PC-3 (cell line): ENCODE measurements around the gene MAD1L1. TPM values are rescaled to one million over a fixed set of nuclear protein-coding genes. Genes with fewer than 3 reads are reported as not detected.
A peak's percentile ranks its signal among the peaks of the same experiment; 100 is the strongest.

Experiments
- ATAC-seq: fragments of 200-7000 bp; cut with Tn5 transposase; 2 replicates; pipeline ENCODE4 v1.9.1; 2020; ENCODE audit warnings: mild to moderate bottlenecking, moderate library complexity
- BruUV-seq: library from RNA; stranded (reverse); fragments of 400-500 nt; replicated peaks from 2 replicates; lab custom pipeline; 2021; lab: Mats Ljungman, UMichigan
- CTCF ChIA-PET: fragments of 300-600 bp; sonication (Branson Sonifier 250); formaldehyde crosslinking; loops from one replicate; lab custom pipeline; 2022; ENCODE audit warnings: antibody characterized with exemption; lab: Charles Lee
- POLR2A ChIA-PET: fragments of 300-600 bp; sonication (Branson Sonifier 250); formaldehyde crosslinking; loops from one replicate; lab custom pipeline; 2022; ENCODE audit warnings: antibody characterized with exemption; ENCODE audit not compliant: unreplicated experiment; lab: Charles Lee
- DNase-seq: peaks from one replicate; pipeline ENCODE4 v3.0.0-alpha.2; 2015
- H2AFZ ChIP-seq: fragments of 300-600 bp; sonication (generic); 2 replicates; pipeline ENCODE4 v1.6.0; 2016; ENCODE audit warnings: antibody characterized with exemption, low read length
- H3F3A ChIP-seq: fragments of 300-600 bp; sonication (generic); one replicate; pipeline ENCODE4 v1.6.0; 2017; ENCODE audit warnings: antibody characterized with exemption, low read length, control low read depth, mild to moderate bottlenecking; ENCODE audit not compliant: unreplicated experiment
- H3K27ac ChIP-seq: fragments of 300-600 bp; sonication (generic); 2 replicates; pipeline ENCODE4 v1.5.1; 2016; ENCODE audit warnings: mild to moderate bottlenecking, low read length
- H3K27me3 ChIP-seq: fragments of 300-600 bp; sonication (generic); 2 replicates; pipeline ENCODE4 v1.6.1; 2016; ENCODE audit warnings: low read length, mixed read lengths
- H3K36me3 ChIP-seq: fragments of 300-600 bp; sonication (generic); 2 replicates; pipeline ENCODE4 v1.6.1; 2016; ENCODE audit warnings: low read depth, mixed run types, low read length, mixed read lengths
- H3K4me1 ChIP-seq: fragments of 300-600 bp; sonication (generic); 2 replicates; pipeline ENCODE4 v1.5.1; 2016; ENCODE audit warnings: low read length; ENCODE audit not compliant: insufficient read depth
- H3K4me2 ChIP-seq: fragments of 300-600 bp; sonication (generic); 2 replicates; pipeline ENCODE4 v1.6.0; 2016; ENCODE audit warnings: low read length
- H3K4me3 ChIP-seq: fragments of 300-600 bp; sonication (generic); 2 replicates; pipeline ENCODE4 v1.5.1; 2016; ENCODE audit warnings: mild to moderate bottlenecking, low read length, mixed read lengths
- H3K79me2 ChIP-seq: fragments of 300-600 bp; sonication (generic); 2 replicates; pipeline ENCODE4 v1.6.1; 2017; ENCODE audit warnings: low read length, mixed read lengths
- H3K9ac ChIP-seq: fragments of 300-600 bp; sonication (generic); 2 replicates; pipeline ENCODE4 v1.6.0; 2016; ENCODE audit warnings: mild to moderate bottlenecking, low read length
- H3K9me2 ChIP-seq: fragments of 300-600 bp; sonication (generic); replicated peaks from 2 replicates; pipeline ENCODE4 v1.6.1; 2016; ENCODE audit warnings: mixed run types, low read length, mixed read lengths
- H3K9me3 ChIP-seq: fragments of 300-600 bp; sonication (generic); 2 replicates; pipeline ENCODE4 v1.6.1; 2016; ENCODE audit warnings: low read length, mixed read lengths
- H4K20me1 ChIP-seq: fragments of 300-600 bp; sonication (generic); 2 replicates; pipeline ENCODE4 v1.6.1; 2016; ENCODE audit warnings: low read length, mixed read lengths
- CTCF ChIP-seq: fragments of 300-600 bp; sonication (generic); conservative IDR thresholded peaks from 2 replicates; pipeline ENCODE4 v1.5.1; 2017; ENCODE audit warnings: antibody characterized with exemption, low read depth, mild to moderate bottlenecking, low read length
- EZH2 ChIP-seq: fragments of 300-600 bp; sonication (generic); IDR thresholded peaks from one replicate; pipeline ENCODE4 v1.6.1; 2017; ENCODE audit warnings: antibody characterized with exemption, mild to moderate bottlenecking, low read length; ENCODE audit not compliant: unreplicated experiment
- EZH2phosphoT487 ChIP-seq: fragments of 300-600 bp; sonication (generic); IDR thresholded peaks from 2 replicates; pipeline ENCODE4 v1.6.1; 2018; ENCODE audit warnings: mild to moderate bottlenecking, antibody characterized with exemption, low read length, borderline replicate concordance
- intact Hi-C: fragments of 100-400 bp; cut with micrococcal nuclease; formaldehyde crosslinking; loops from 2 replicates; pipeline ENCODE4 v1.9.0; 2023
- total RNA-seq: library from RNA; depleted of rRNA; stranded (reverse); fragments of >200 nt; gene quantifications from 2 replicates; pipeline ENCODE4 v1.2.3, GENCODE V29; 2014

The MAD1L1 gene
- total RNA-seq, 1 experiment from 2014 or later, result 88.4 TPM

GRCh38 chr7:2114926-2115759, 117.6 kb downstream of the MAD1L1 start:
- Histone ChIP-seq H2AFZ (no peak overlapping the region), H3F3A (no peaks in the 10 kb centered on the region), H3K4me2 (no peak overlapping the region), H3K4me3 (no peak overlapping the region), H3K27ac (peak overlapping the region; percentile 70), H4K20me1 (no peaks in the 10 kb centered on the region), H3K9me3 (no peaks in the 10 kb centered on the region), H3K27me3 (no peaks in the 10 kb centered on the region), H3K9ac (peak overlapping the region; percentile 29; the same call in 1 of the 2 replicates), H3K36me3 (no peaks in the 10 kb centered on the region), H3K9me2 (no peaks in the 10 kb centered on the region), H3K79me2 (no peaks in the 10 kb centered on the region), H3K4me1 (peaks cover 45% of the 10 kb centered on the region)
- BruUV-seq, result no TSS peak
- intact Hi-C loops, result no loop called here
- DNase-seq (no peak), ATAC-seq (no peak)
- ChIA-PET CTCF (no interaction called here), POLR2A (no interaction called here)
- no peak for TF ChIP-seq EZH2phosphoT487
- no peak for TF ChIP-seq CTCF

- Histone ChIP-seq H3K27ac (peak overlapping the region; percentile 34; the same call in 1 of the 2 replicates), H3K4me3 (no peak overlapping the region)
- POLR2A ChIA-PET, result no interaction called here
Observed at GRCh38 chr7:2114052-2114451, 118.7 kb downstream of the MAD1L1 start.

More at GRCh38 chr7:2114052-2114451, 118.7 kb downstream of the MAD1L1 start:
- peak; percentile 58 for DNase-seq
- no TSS peak for BruUV-seq
- ATAC-seq, result no peak
- H3K27me3 ChIP-seq, result no peaks in the 10 kb centered on the region
- no peaks in the 10 kb centered on the region for H3K9me2 ChIP-seq
- no peaks in the 10 kb centered on the region for H3K9me3 ChIP-seq
- H4K20me1 ChIP-seq, result no peaks in the 10 kb centered on the region
- CTCF ChIA-PET, result no interaction called here
- intact Hi-C loops, result no loop called here
- H3F3A ChIP-seq, result no peaks in the 10 kb centered on the region
- H3K36me3 ChIP-seq, result no peaks in the 10 kb centered on the region
- H3K4me2 ChIP-seq, result 0 out of 2 replicates have a peak overlapping the region, but pooled peaks have one; percentile 2
- peaks cover 54% of the 10 kb centered on the region for H3K4me1 ChIP-seq
- H2AFZ ChIP-seq, result no peak overlapping the region
- H3K79me2 ChIP-seq, result peaks cover 9% of the 10 kb centered on the region
- H3K9ac ChIP-seq, result no peak overlapping the region
- TF ChIP-seq CTCF (no peak), EZH2phosphoT487 (no peak), EZH2 (no peak)
